Right hindlimb (tissue), 1 donor: Measurements from ENCODE around the gene TRIO.

Experiments used
- DNase-seq: peaks from one replicate; pipeline ENCODE4 v3.0.0-alpha.2; 2018

TRIO gene

DNA sequence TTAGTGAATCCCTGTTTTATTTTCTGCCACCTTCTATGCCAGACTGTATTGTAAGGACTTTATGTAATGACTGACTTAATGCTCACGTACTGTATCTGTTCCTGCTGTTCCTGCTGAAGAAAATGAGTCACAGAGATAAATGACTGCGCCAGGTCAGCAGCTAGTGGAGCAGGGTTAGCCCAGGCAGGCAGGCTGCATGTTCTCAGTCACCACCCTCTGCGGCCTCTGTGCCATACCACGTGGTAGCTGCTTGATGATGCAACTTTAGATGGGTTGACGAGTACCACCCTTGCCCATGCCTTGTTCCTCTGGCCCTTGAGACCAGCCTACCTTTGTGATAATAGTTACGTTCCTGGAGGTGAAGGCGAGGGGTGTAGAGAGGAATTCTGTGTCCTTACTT, 161.9 kb downstream of the TRIO start:
- no peak for DNase-seq

- DNase-seq, result no peak
Observed at GRCh38 chr5:14306329-14306815, 163.2 kb downstream of the TRIO start.

DNA sequence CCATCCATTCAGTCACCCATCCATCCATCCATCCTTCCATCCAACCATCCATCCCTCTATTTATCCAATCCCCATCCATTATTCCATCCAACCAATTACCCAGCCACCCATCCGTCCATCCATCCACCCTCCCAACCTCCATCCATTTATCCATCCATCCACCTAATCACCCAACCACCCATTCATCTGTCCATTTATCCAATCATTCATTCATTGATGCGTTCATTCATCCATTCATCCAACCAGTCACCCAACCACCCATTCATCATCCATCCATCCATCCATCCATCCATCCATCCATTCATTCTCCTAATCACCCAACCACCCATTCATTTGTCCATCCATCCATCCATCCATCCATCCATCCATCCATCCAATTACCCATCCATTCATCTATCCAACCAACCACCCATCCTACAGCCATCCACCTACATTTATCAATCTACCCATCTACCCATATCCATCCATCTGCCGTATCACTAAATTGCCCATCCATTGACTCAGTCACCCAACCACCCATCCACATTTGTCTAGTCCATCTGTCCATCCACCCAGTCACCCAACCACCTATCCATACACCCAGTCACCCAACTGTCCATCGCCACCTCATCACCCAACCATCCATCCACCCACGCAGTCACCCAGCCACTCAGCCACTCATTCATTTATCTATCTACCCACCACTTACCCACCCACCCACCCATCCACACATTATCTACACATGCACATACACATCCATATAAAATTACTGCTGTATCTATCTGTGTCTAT, 165.4 kb downstream of the TRIO start:
- DNase-seq, result no peak

DNA sequence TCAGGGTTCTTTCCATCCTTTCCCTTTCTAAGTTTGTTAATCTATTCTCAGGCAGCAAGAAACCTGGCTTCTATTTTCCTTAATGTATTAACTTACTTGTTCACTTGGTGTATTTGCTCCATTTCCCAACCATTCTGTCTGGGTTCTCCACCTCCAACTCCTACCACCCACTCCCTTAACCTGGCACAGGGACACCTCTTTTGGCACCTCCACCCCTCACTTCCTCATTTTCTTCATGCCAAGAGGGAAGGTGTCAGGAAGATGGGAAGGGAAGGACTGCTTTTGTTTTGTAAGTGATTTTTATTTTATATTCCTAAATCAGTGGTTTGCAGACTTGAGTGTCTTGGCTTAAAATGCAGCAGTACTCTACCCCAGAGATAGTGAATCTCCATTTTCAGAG, 166.1 kb downstream of the TRIO start:
- no peak for DNase-seq

GRCh38 chr5:14309878-14310531, 166.9 kb downstream of the TRIO start:
- DNase-seq, result no peak

GRCh38 chr5:14310901-14311300, 167.8 kb downstream of the TRIO start:
- no peak for DNase-seq

GRCh38 chr5:14313986-14314690, 171.0 kb downstream of the TRIO start:
- DNase-seq, result no peak

DNA sequence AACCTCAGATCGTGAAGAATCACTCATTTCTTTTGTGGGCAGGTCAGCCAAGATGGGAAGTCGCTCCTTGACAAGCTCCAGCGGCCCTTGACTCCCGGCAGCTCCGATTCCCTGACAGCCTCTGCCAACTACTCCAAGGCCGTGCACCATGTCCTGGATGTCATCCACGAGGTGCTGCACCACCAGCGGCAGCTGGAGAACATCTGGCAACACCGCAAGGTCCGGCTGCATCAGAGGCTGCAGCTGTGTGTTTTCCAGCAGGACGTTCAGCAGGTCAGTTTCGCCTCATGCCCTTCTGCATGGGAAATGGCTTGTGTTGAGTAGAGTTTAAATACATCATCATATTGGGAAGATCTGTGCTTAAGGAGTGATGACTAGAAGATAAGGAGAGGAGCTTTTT, 173.3 kb downstream of the TRIO start:
- DNase-seq, result no peak

- no peak for DNase-seq
Observed at GRCh38 chr5:14319102-14319501, 176.0 kb downstream of the TRIO start.

DNA sequence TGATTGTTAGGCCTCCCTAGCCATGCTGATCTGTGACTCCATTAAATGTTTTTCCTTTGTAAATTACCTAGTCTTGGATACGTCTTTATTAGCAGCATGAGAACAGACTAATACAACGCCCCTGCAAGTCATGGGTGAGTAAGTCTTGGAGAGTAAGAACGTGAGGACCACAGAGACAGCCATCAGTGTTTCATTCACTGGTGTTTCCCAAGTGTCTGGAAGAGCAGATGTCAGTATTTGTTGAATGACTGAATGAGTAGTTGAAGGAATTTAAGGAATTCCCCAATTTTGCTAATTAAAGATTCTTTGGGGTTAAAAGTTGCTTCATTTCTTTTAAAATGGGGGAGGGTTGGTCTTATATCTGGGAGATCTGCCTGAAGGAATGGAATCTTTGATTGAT, 178.8 kb downstream of the TRIO start:
- DNase-seq, result no peak

GRCh38 chr5:14322437-14323187, 179.5 kb downstream of the TRIO start:
- DNase-seq, result no peak

- no peak for DNase-seq
Observed at GRCh38 chr5:14323466-14323865, 180.3 kb downstream of the TRIO start.

- no peak for DNase-seq
Observed at GRCh38 chr5:14325369-14325768, 182.2 kb downstream of the TRIO start.

- DNase-seq, result no peak
Observed at GRCh38 chr5:14326035-14326903, 183.1 kb downstream of the TRIO start.

DNA sequence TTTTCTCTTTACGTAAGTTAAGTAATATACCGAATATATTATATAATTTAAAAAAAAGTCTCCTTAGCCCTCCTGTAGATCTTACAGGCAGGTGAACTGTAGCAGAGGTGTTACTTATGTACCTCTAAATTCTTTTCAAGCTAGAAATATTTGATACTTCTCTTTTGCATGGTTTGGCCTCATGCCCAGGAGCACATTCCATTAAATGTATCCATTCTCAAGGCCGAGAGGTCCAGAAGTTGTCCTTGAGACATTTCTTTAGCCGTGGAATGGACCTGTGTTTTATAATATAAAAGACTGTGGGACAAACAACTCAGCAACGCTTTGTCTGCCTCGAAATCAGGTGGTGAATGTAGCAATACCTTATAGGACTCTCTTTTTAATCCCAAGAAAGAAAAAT, 184.5 kb downstream of the TRIO start:
- DNase-seq, result no peak

DNA sequence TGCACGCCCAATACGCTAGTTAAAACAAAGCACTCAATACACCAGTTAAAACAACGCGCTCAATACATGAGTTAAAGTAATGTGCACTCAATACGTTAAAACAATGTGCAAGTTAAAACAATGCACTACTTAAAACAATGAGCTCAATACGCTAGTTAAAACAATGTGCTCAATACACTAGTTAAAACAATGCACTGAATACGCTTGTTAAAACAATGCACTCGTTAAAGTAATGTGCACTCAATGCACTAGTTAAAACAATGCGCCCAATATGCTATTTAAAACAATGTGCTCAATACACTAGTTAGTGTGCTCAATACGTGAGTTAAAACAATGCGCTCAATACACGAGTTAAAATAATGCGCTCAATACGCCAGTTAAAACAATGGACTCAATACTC, 185.0 kb downstream of the TRIO start:
- DNase-seq, result no peak

GRCh38 chr5:14330291-14330690, 187.1 kb downstream of the TRIO start:
- no peak for DNase-seq

- DNase-seq, result no peak
Observed at GRCh38 chr5:14330729-14331385, 187.7 kb downstream of the TRIO start.

DNA sequence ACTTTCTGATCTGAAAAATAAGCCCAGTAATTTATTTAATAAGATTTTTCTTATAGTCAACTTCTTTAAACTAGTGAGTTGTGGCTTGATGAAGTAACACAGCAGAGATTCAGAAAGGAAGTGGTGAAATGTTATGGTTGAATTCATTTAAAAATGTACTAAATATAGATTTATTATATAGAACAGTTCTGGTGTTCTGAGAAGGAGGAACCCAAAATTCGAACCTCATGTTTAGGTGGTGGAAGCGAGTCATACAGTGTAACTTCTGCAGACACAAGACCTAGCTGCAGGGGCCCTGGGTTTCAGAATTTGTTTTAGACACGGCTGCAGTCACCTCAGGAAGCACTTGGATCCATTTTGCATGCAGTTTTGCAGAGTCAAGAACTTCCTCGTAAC, 188.2 kb downstream of the TRIO start:
- DNase-seq, result no peak

DNA sequence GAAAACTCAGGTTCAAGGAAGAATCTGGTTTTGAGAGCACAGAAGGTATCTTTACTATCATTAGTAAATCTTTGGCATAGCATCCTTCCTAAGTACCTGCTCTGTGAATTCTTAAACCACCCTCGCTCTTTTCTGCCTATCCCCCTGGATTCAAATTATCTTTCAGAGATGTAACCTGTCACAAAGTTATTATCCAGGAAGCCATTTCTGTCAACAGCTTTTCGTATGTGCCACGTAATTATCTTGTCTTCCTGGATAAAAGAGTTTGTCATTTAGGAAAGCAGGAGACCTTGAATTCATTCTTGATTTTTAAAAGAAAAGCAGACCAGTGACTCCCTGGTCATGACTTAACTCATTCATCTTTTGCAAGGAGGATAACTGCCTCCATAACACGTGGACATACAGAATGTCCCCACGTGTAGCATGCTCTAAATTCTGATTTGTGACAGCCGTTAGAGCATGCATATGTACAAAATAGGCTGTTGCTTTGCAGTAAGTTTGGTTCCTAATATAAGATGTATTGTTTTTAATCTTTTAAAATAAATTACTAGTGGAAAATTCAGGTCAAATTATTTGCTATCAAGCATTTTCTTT, 189.0 kb downstream of the TRIO start:
- no peak for DNase-seq

GRCh38 chr5:14332746-14333145, 189.6 kb downstream of the TRIO start:
- DNase-seq, result no peak
